NCI-H774 (cell line): Measurements from ENCODE around the gene ADM2.

Experiments used
- DNase-seq: peaks from one replicate; lab custom pipeline; 2025; lab: John Stamatoyannopoulos, UW

Gene ADM2

DNA sequence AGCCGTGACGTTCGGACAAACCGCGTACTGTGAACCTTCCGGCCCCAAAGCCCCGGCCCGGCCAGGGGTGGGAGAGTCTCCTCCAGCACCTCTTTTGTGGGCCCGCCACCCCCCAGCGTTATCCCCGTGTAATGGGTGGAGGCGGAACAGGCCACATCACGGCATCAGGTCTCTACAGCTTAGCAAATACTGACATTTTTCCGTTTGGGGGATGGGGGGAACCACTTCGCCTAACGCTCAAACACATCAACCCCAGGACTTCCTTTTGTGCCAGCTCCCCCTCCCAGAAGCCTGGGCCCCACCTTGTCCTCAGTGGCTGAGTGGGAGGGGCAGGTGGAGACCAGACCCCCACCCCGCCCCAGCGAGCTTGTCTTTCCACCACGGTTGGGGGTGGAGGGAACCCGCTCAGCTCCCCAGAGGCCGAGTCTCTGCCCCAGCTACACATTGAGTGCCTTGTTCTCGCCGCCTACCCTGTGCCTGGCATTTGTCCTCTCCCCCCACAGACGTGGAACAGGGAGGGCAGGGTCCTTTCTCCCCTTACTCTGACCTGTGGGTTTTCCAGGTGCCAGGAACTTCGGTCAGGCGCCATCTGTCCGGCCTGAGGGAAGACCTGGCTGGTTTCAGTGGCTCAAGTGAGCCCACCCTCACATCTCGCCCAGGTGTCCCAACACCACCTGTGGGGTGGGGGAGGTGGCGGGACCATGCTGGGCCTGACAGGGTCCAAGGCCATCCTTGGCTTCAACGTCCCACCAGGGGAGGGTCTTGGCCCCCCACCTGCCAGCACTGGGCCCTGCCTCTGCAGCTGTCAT is 36.1 kb upstream of the ADM2 start:
- DNase-seq, result no peak

DNA sequence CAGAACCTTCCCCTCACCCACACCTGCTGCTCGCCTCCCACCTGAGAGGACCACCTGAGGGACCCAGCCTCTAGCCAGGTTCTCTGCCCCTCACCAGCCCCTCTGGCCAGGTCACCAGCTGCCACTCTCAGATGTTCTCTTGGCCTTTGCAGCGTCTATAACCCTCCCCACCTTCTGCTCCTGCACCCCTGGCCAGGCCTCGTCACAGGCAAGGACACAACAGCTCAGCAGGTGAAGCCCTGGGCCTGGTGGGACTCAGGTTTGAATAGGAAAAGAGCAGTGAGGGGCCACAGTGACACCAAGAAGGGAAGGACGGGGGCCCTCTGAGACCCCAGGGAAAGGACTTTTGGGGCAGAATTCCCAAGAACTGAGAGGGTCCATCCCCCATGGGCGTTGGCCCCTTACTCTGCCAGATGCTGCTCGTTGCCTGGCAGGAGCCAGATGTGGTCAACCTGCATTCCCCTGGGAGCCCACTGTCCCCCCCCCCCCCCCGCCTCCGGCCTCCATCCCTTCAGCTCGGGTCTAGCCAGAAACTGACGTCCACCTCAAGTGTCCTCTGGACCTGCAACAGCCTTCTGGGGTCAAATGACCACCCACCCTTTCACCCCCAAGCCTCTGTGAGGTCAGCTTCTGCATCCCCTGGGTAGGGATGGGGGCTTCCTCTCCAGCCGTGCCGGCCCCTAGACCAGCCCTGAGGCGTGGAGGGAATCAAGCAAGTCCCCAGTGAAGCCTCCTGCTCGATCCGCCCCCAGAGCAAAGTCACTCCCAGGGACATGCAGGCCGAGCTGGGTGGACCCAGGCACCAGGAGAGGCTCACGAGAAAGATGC is 35.2 kb upstream of the ADM2 start:
- no peak for DNase-seq

- no peak for DNase-seq
Observed at GRCh38 chr22:50446708-50447575, 34.4 kb upstream of the ADM2 start.

DNA sequence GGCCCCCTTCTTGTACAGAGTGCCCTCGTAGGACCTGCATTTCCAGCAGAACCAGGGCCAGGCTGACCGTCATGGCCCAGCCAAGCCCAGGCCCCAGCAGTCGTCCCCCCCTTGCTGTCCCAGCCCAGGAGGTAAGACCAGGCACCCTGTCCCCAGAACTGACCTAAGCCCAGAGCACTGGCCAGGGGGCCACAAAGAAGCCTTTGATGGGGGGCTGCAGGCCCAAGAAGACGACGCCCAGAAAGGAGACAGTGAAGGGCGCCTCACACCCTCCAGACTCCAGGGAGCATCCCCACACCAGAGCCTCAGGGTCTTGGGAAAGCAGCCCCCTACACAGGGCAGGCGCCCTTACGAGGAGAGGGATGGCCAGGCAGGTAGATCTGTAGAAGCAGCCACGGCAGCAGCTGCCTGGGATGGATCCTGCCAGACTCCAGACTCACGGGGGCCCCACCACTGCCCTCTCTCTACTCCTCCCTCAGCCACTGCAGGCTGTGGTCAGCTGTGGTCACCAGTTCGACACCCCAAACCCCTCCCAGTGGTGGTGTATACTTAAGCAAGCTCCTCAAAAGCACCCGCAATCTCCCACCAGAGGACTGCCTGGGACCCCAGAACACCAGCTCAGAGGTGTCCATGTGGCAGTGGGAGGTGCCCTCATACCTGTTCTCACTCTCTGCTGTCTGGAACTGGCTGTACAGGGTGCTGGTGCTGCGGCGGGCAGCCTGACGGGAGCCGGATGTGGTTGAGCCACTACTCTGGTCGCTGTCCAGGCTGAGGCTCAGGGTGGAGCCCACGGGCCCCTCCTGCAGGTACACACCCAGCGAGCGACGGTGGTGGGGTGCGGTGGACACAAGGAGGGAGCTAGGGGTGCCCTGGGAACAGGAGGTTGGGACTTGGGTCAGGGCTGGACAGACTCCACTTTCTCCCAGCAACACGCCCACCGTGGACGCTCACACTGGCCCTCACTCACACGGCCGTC is 33.5 kb upstream of the ADM2 start:
- no peak for DNase-seq

- no peak for DNase-seq
Observed at GRCh38 chr22:50452649-50453048, 28.7 kb upstream of the ADM2 start.

- DNase-seq, result no peak
Observed at GRCh38 chr22:50454556-50455075, 26.7 kb upstream of the ADM2 start.

- DNase-seq, result no peak
Observed at GRCh38 chr22:50455201-50455600, 26.1 kb upstream of the ADM2 start.

DNA sequence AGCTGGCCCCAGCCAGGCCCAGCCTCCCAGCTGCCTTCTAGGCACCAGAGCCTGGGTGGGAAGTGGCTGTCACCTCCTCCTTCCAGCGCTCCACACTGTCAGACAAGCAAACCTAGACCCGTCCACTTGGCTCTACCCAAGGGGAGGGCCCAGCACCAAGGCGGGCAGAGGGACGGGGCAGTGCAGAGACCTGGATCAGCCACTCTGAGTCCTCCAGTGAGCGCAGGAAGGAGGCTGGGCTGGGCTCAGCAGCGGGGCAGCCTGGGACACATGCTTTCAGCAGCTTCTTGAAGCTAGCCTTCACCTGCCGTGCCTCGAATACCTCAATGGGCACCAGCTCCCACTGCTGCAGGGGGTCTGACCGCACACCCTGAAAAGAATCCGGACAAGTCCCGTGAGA is 25.3 kb upstream of the ADM2 start:
- DNase-seq, result no peak

- DNase-seq, result no peak
Observed at GRCh38 chr22:50456466-50457234, 24.7 kb upstream of the ADM2 start.

DNA sequence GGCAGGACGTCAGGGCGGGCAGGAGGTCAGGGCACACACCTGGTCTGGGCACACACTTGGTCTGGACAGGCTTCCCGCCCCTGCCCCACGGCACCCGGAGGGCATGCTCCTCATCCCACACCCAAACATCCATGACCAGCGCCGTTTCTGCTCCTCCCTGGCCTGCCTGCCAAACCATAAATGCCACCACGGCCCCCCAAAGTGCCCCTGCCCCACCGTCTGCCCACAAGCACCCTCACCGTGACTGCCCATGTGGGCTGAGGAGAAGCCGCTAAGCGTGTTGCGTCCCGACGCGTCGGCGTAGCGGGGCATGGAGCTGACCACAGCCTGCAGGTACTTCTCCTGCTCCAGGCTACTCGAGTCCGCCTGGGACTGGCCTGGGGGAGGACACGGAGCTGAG is 22.3 kb upstream of the ADM2 start:
- DNase-seq, result no peak

GRCh38 chr22:50459496-50460140 is 21.7 kb upstream of the ADM2 start:
- no peak for DNase-seq

DNA sequence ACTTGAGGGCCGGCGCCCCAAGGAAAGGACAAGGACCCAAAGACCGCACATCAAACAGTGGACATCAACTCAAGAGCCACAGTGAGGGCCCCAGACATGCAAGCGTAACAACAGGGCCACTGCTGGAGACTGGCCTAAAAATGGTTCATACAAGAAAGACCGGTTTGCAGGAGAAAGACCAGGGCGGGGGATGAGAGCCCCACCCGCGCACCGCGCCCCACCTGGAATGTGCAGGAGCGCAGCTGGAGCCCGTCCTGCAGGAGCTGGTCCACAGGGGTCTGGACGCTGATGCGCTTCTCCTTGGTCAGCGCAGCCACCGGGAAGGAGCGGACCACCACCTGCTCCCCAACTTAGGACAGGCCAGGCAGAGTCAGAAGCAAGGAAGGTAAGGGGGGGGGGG is 20.4 kb upstream of the ADM2 start:
- no peak for DNase-seq

DNA sequence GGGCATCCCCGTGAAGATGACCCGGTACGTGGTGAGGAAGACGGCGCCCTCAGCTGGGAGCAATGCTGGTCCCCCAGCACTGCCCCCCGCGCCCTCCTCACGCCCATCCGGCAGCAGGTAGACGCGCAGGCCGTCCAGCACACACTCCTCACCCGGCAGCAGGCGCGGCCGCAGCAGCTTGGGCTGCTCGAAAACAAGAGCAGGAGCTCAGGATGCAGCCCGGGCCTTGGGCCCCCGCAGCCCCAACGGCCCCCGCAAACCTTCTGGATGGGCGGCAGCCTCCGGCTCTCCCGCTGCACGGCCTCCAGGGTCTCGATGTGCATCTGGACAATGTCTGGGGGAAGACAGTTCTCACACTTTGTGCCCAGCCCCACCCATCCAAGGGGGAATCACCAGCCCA is 19.8 kb upstream of the ADM2 start:
- DNase-seq, result no peak

- DNase-seq, result no peak
Observed at GRCh38 chr22:50461979-50462540, 19.3 kb upstream of the ADM2 start.

DNA sequence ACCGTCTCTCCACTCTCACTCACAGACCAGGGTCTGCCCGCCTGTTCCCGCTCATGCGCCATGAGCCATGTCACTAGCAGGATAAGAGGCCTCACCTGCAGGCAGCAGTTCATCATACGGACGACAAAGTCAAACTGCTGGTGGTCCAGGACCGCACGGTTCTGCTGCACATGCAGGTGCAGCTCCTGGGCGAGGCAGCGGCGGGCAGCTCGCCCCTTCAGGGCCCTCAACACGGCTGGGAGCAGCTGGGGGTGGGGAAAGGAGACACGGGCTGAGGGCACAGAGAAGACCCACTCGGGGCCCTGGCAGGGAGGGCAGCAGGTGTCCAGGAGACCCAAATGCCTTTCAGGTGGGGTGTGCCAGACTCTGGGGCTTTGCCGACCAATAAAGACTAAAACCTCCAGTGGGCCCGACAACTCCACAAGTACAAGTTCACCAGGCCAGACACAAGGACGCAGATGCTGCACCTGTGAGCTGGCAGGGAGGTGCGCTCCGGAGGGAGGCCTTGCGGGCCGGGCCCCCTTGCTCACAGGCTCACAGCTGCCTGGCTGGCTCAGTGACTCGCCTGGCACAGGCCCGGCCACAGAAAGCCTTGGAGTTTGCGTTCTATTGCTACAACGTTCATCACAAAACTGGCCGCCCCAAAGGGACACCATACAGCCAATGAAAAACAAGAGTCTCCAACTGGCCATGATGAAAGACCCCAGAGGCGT is 18.0 kb upstream of the ADM2 start:
- no peak for DNase-seq

GRCh38 chr22:50464451-50464850 is 16.9 kb upstream of the ADM2 start:
- DNase-seq, result no peak

DNA sequence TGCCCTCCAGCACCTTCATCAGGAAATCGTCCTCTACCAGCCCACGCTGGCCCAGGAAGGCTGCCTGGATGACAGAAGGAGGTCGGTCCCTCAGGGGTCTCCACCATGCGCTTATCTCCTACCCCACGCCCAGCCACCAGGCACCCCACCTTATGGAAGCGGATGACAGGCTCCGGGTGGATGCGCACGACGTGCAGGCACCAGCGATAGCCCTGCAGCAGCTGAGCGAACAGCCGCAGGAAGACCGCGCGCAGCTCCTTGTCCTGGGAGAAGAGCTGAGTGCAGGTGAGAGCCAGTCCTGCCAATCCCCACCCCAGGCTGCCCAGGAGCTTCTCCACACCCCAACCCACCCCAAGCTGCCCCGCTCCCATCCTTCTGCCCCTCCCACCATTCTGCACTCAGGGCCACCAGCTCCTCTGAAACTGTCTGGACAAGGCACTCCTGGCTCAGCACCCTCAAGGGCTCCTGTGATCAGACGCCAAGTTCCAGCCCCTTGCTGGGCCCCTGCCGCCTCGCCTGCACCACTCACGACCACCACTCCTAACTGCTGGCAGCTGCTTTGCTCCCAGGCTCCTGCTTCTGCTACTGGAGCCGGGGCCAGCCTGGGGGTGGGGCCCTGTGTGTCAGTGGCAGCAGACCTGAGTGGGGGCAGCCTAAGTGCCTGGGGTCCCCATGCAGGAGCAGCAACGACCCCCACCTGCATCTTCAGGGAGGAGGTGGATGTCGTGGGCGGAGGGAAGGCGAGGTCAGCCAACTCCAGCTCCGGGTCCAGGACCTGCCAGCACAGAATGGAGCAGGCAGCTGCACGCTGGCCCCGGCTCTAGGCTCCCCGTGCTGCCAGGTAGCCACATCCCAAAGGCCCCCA is 16.0 kb upstream of the ADM2 start:
- DNase-seq, result no peak

DNA sequence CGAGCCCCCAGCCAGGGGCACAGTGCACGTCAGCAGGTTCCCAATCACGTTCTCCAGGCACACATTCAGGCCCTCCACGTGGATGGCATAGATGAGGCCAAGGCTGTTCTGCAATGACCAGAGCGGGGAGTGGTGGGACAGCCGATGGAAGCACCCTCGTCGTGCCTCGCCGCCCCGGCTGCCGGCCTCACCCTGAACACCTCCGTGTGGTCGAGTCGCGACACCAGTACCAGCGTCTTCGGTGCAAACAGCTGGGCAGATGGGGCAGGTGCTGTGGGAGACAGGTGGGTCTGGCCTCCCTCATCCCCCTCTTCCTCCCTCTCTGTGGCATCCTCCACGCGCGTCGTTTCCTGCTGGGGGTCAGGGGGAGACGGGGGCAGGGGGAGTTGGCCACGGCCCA is 14.0 kb upstream of the ADM2 start:
- no peak for DNase-seq
